ENCODE measurements around the gene UBXN10. TPM values are rescaled to one million over a fixed set of nuclear protein-coding genes. Genes with fewer than 3 reads are reported as not detected.

UBXN10 gene
- total and polyA plus RNA-seq, 2 of the 4 experiments (the other 2 are of a cell fraction): not detected

DNA sequence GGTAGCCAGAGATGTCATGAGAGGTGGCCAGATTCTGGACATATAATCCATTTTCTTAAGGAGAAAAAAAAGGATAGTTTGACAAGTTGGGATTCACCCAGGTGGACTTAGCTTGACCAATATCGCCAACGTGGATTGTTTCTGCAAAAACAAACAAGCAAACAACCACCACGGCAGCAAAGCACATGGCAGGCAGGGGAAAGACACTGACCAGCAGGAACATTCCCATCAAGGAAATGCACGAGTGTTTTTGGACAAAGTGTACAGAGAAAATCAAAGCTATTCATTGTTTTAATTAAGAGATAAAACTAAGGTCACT, 9.5 kb downstream of the UBXN10 start:
- Histone ChIP-seq H2AK5ac (ENCODE audit: low read depth, low read length) (no peak overlapping the region), H3K18ac (ENCODE audit: low read depth, low read length) (no peak overlapping the region), H2AFZ (replicated peaks; ENCODE audit: low read length, poor library complexity) (no peak overlapping the region), H3K56ac (ENCODE audit: extremely low read depth, insufficient read depth, low read length) (no peak overlapping the region), H3K27me3 (ENCODE audit: control insufficient read depth, insufficient read depth, low read length) (peaks cover 38% of the 10 kb centered on the region), H3K4ac (ENCODE audit: low read depth, low read length) (no peak overlapping the region), H4K91ac (ENCODE audit: insufficient read depth, low read depth, low read length) (no peak overlapping the region), H3K79me1 (ENCODE audit: low read depth in 1 of 2, low read length in 2 of 2) (no peaks in the 10 kb centered on the region), H2BK15ac (ENCODE audit: low read depth, low read length) (no peak overlapping the region), H2BK5ac (ENCODE audit: low read depth, low read length, poor library complexity, severe bottlenecking) (no peak overlapping the region), H2BK20ac (ENCODE audit: low read depth, low read length) (no peak overlapping the region), H3K14ac (replicated peaks; ENCODE audit: low read depth, low read length) (no peak overlapping the region), H3K4me2 (ENCODE audit: low read depth, low read length) (no peak overlapping the region), H2AK9ac (replicated peaks; ENCODE audit: low read depth, low read length, poor library complexity) (no peak overlapping the region), H4K8ac (ENCODE audit: low read depth in 2 of 2, low read length in 2 of 2) (no peak overlapping the region), H3K27ac (ENCODE audit: insufficient read depth, low read length) (no peak overlapping the region), H2BK120ac (ENCODE audit: low read depth, low read length) (no peak overlapping the region), H3K36me3 (ENCODE audit: control insufficient read depth, insufficient read depth, low read length) (no peaks in the 10 kb centered on the region), H3K4me3 (ENCODE audit: insufficient read depth, low read depth, low read length) (no peak overlapping the region), H4K5ac (ENCODE audit: low read depth, low read length) (no peak overlapping the region), H3K4me1 (ENCODE audit: control insufficient read depth, insufficient read depth, low read length) (no peaks in the 10 kb centered on the region), H3K9me1 (ENCODE audit: insufficient read depth, low read length) (no peaks in the 10 kb centered on the region), H4K20me1 (ENCODE audit: insufficient read depth, low read length) (no peaks in the 10 kb centered on the region), H3K9me3 (ENCODE audit: control insufficient read depth, insufficient read depth, low read length) (no peaks in the 10 kb centered on the region), H3K23ac (ENCODE audit: low read depth, low read length) (no peak overlapping the region), H3K9ac (ENCODE audit: low read depth, low read length) (no peak overlapping the region)
- dilution Hi-C loops (cut with HindIII; ENCODE audit: low sequenced_read_pairs, unreplicated experiment): no loop called here
- no TSS peak for BruUV-seq (replicated peaks)
- ATAC-seq (ENCODE audit: low read depth) (no peak), DNase-seq (no peak)
- ChIA-PET CTCF (interaction anchor here (0.6 to 1.4 kb wide), 3 partner anchors 24 to 278 kb away, joined by 3 read pairs; no protein-coding TSS in a partner anchor), POLR2A (ENCODE audit: unreplicated experiment) (interaction anchor here (0.8 kb wide), 1 partner anchor 43 kb away, joined by 11 read pairs; no protein-coding TSS in a partner anchor)
- WGBS, 2 experiments (ENCODE audit: extremely low coverage in 2 of 2, insufficient read length in 1 of 2): no CpG with 5 or more reads among the region's 4 CpGs
- in situ Hi-C loops (cut with MboI; ENCODE audit: low sequenced_read_pairs): no loop called here
- intact Hi-C loops (cut with micrococcal nuclease): loop anchor here (1.0 kb wide), 3 partner anchors 94 to 277 kb away; no protein-coding TSS in a partner anchor
- TF ChIP-seq RFX5 (IDR thresholded peaks at IDR 0.05; ENCODE audit: low read depth, low read length): no peak
- TF ChIP-seq, protein P1, sequence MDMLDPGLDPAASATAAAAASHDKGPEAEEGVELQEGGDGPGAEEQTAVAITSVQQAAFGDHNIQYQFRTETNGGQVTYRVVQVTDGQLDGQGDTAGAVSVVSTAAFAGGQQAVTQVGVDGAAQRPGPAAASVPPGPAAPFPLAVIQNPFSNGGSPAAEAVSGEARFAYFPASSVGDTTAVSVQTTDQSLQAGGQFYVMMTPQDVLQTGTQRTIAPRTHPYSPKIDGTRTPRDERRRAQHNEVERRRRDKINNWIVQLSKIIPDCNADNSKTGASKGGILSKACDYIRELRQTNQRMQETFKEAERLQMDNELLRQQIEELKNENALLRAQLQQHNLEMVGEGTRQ (IDR thresholded peaks at IDR 0.05; ENCODE audit: low read depth, low read length): no peak
- TF ChIP-seq RAD21 (IDR thresholded peaks at IDR 0.05; ENCODE audit: low read length): no peak
- TF ChIP-seq CHD1 (IDR thresholded peaks at IDR 0.05; ENCODE audit: low read depth, low read length): no peak
- TF ChIP-seq BHLHE40 (IDR thresholded peaks at IDR 0.05; ENCODE audit: low read depth, low read length): no peak
- TF ChIP-seq MAZ (IDR thresholded peaks at IDR 0.05; ENCODE audit: borderline replicate concordance, low read depth, low read length): no peak
- no peak for TF ChIP-seq RCOR1 (IDR thresholded peaks at IDR 0.05; ENCODE audit: insufficient replicate concordance, low read length)
- no peak for TF ChIP-seq MAFK (IDR thresholded peaks at IDR 0.05; ENCODE audit: low read depth, low read length)
- TF ChIP-seq CEBPB (IDR thresholded peaks at IDR 0.05; ENCODE audit: low read depth, low read length): no peak
- TF ChIP-seq POLR2A (IDR thresholded peaks at IDR 0.05; ENCODE audit: low read depth, low read length): no peak
- no peak for TF ChIP-seq MXI1 (IDR thresholded peaks at IDR 0.05; ENCODE audit: borderline replicate concordance, low read depth, low read length)

All from IMR-90 (cell line).